K562 (cell line): Measurements from ENCODE around the gene PPHLN1. TPM values are rescaled to one million over a fixed set of nuclear protein-coding genes. Genes with fewer than 3 reads are reported as not detected.

Source experiments
- ATAC-seq: fragments of 200-7000 bp; cut with Tn5 transposase; 3 replicates; pipeline ENCODE4 v1.9.1; 2020; ENCODE audit warnings: moderate library complexity
- BruUV-seq: library from RNA; stranded (reverse); fragments of 400-500 nt; replicated peaks from 2 replicates; lab custom pipeline; 2021; lab: Mats Ljungman, UMichigan
- CTCF ChIA-PET: fragments of 300-600 bp; formaldehyde crosslinking; extraction: SDS; loops from one replicate; lab custom pipeline; 2021; ENCODE audit warnings: low intra/inter-chr PET ratio; lab: Yijun Ruan, JAX
- POLR2A ChIA-PET: fragments of 300-600, 350-650 bp; sonication (Branson Sonifier 250); formaldehyde crosslinking; extraction: SDS; loops from one replicate; lab custom pipeline; 2021; ENCODE audit warnings: antibody characterized with exemption, inconsistent platforms; lab: Yijun Ruan, JAX
- DNase-seq, 4 experiments: peaks; one replicate each; pipeline versions ENCODE4 v3.0.0 to v3.0.0-alpha.2; 2011 to 2018; ENCODE audit warnings: low spot score in 3 of 4, mixed read lengths in 3 of 4; ENCODE audit errors: extremely low read depth in 1 of 4
- FAIRE-seq: peaks from 2 replicates; lab custom pipeline; 2011; peaks lifted over from hg19 to GRCh38; lab: Jason Lieb, UNC
- H2AFZ ChIP-seq: 2 replicates; pipeline ENCODE4 v1.6.0; 2011; ENCODE audit warnings: low read depth, low read length, control low read depth, inconsistent platforms
- H3K27ac ChIP-seq: fragments of 200-600 bp; 3 replicates; pipeline ENCODE4 v1.8.0; 2011; ENCODE audit warnings: low read depth, mild to moderate bottlenecking, control low read depth, inconsistent platforms, low read length, moderate library complexity, mixed read lengths; ENCODE audit errors: extremely low read depth
- H3K27me3 ChIP-seq, 2 experiments: fragments of 300-600 bp in 1 of 2; 2 replicates in 1 of 2; 3 replicates in 1 of 2; pipeline versions ENCODE4 v1.6.0 to v1.8.0; 2011; ENCODE audit warnings: inconsistent platforms in 2 of 2, low read length in 2 of 2, mild to moderate bottlenecking in 1 of 2, mixed read lengths in 1 of 2, moderate library complexity in 1 of 2; ENCODE audit not compliant: control insufficient read depth in 2 of 2, insufficient read depth in 2 of 2
- H3K36me3 ChIP-seq: fragments of 300-600 bp; 3 replicates; pipeline ENCODE4 v1.8.0; 2011; ENCODE audit warnings: mild to moderate bottlenecking, low read length, inconsistent platforms; ENCODE audit not compliant: control insufficient read depth, insufficient read depth
- H3K4me1 ChIP-seq, 2 experiments: fragments of 200-600 bp in 1 of 2; replicated peaks in 1 of 2; 2 replicates in 1 of 2; 3 replicates in 1 of 2; pipeline versions ENCODE4 v1.5.1 to v1.8.0; 2011; ENCODE audit warnings: inconsistent platforms in 2 of 2, low read length in 2 of 2, mild to moderate bottlenecking in 1 of 2, mixed read lengths in 1 of 2, moderate library complexity in 1 of 2; ENCODE audit not compliant: control insufficient read depth in 2 of 2, insufficient read depth in 2 of 2
- H3K4me2 ChIP-seq: 2 replicates; pipeline ENCODE4 v1.6.1; 2011; ENCODE audit warnings: low read length, control low read depth, inconsistent platforms, mixed read lengths; ENCODE audit not compliant: insufficient read depth
- H3K4me3 ChIP-seq: fragments of 200-600 bp; sonication (generic), shearing (Covaris generic); 2 replicates; pipeline ENCODE4 v1.5.1; 2016; ENCODE audit warnings: control low read depth, inconsistent platforms
- H3K79me2 ChIP-seq: fragments of 200-600 bp; 3 replicates; pipeline ENCODE4 v1.8.0; 2011; ENCODE audit warnings: low read length, inconsistent platforms; ENCODE audit not compliant: control insufficient read depth, insufficient read depth
- H3K9ac ChIP-seq, 2 experiments: 2 replicates each; pipeline versions ENCODE4 v1.6.0 to v1.6.1; 2011; ENCODE audit warnings: low read depth in 2 of 2, low read length in 2 of 2, control low read depth in 1 of 2, inconsistent platforms in 1 of 2, mild to moderate bottlenecking in 1 of 2, mixed read lengths in 1 of 2; ENCODE audit not compliant: insufficient read depth in 1 of 2
- H3K9me1 ChIP-seq: one replicate; pipeline ENCODE4 v1.6.0; 2011; ENCODE audit warnings: inconsistent platforms, mild to moderate bottlenecking, low read length, moderate library complexity; ENCODE audit not compliant: control insufficient read depth, insufficient read depth
- H3K9me3 ChIP-seq: replicated peaks from 2 replicates; pipeline ENCODE4 v1.5.1; 2011; ENCODE audit warnings: low read depth, low read length, inconsistent platforms; ENCODE audit not compliant: control insufficient read depth, insufficient read depth
- H4K20me1 ChIP-seq: replicated peaks from 2 replicates; pipeline ENCODE4 v1.6.1; 2011; ENCODE audit warnings: low read length, inconsistent platforms, mixed read lengths; ENCODE audit not compliant: control insufficient read depth, insufficient read depth
- EHMT2 ChIP-seq: fragments of 450-650 bp; IDR thresholded peaks from 2 replicates; pipeline ENCODE4 v1.6.1; 2018; ENCODE audit warnings: antibody characterized with exemption
- KDM1A ChIP-seq, 2 experiments: fragments of 450-650 bp; IDR thresholded peaks; 2 replicates each; pipeline ENCODE4 v1.6.1; 2016; ENCODE audit warnings: mild to moderate bottlenecking in 2 of 2
- LEF1 ChIP-seq: fragments of 450-650 bp; IDR thresholded peaks from 2 replicates; pipeline ENCODE4 v1.6.1; 2016; ENCODE audit warnings: mild to moderate bottlenecking
- POLR2B ChIP-seq: fragments of 450-650 bp; IDR thresholded peaks from 2 replicates; pipeline ENCODE4 v1.6.1; 2018; ENCODE audit warnings: low read depth; ENCODE audit not compliant: partially characterized antibody
- SAP30 ChIP-seq: fragments of 200-600 bp; sonication (generic); IDR thresholded peaks from 2 replicates; pipeline ENCODE4 v1.6.1; 2012; ENCODE audit warnings: borderline replicate concordance, low read depth, mild to moderate bottlenecking, moderate library complexity, low read length, control low read depth, inconsistent platforms; ENCODE audit not compliant: insufficient read depth, poor library complexity, severe bottlenecking
- SMAD2 ChIP-seq: fragments of 150-350 bp; IDR thresholded peaks from 2 replicates; pipeline ENCODE4 v1.6.1; 2014; ENCODE audit warnings: low read depth, mild to moderate bottlenecking, low read length
- SP1 ChIP-seq: sonication (generic); formaldehyde crosslinking; IDR thresholded peaks from 2 replicates; pipeline ENCODE4 v1.8.1; 2022; ENCODE audit warnings: mild to moderate bottlenecking, missing genetic modification reagents
- STAG1 ChIP-seq: sonication (generic); formaldehyde crosslinking; IDR thresholded peaks from 2 replicates; pipeline ENCODE4 v1.5.0; 2020; ENCODE audit warnings: missing genetic modification reagents, borderline replicate concordance
- ZNF143 ChIP-seq: sonication (generic); formaldehyde crosslinking; IDR thresholded peaks from 2 replicates; pipeline ENCODE4 v1.9.0; 2022; ENCODE audit warnings: mild to moderate bottlenecking, missing genetic modification reagents
- ZNF212 ChIP-seq: fragments of 450-650 bp; formaldehyde crosslinking; IDR thresholded peaks from 2 replicates; pipeline ENCODE4 v1.4.0; 2020; ENCODE audit warnings: mild to moderate bottlenecking
- WGBS: fragments of 100-300 bp; shearing (Covaris generic); methylation state at CpG from one replicate; pipeline ENCODE4 v1.1.6; 2016; ENCODE audit warnings: low coverage, mixed read lengths; ENCODE audit not compliant: insufficient coverage; ENCODE audit errors: missing lambda C conversion rate; 5-methylcytosine and 5-hydroxymethylcytosine counted together
- in situ Hi-C: fragments of 300-500 bp; cut with MboI; formaldehyde crosslinking; loops from 4 replicates; pipeline ENCODE4 v1.15.0; 2018; ENCODE audit warnings: inconsistent platforms, mixed read lengths
- intact Hi-C: fragments of 100-400 bp; cut with micrococcal nuclease; formaldehyde crosslinking; loops from 2 replicates; pipeline ENCODE4 v1.14.2; 2022
- polyA plus RNA-seq, 8 experiments: library from polyadenylated mRNA; depleted of rRNA in 4 of 8; stranded (reverse) in 5 of 8; unstranded in 3 of 8; fragments of >200 nt; fragmentation: Nextera tagmentation in 2 of 8; fragmentation: Illumina TruSeq in 1 of 8; extraction: Ambion mirVana in 2 of 8; extraction: Trizol in 1 of 8; gene quantifications; 2 replicates each; pipeline versions ENCODE4 v1.2.1 to v1.2.3, GENCODE V29; 2011 to 2014; ENCODE audit warnings: inconsistent platforms in 1 of 8, missing spikeins in 1 of 8
- total RNA-seq, 7 experiments: library from RNA; depleted of rRNA in 6 of 7; stranded (reverse); fragments of >200 nt in 6 of 7; fragmentation: Illumina TruSeq in 2 of 7; extraction: Trizol in 2 of 7; gene quantifications; 2 replicates each; pipeline versions ENCODE4 v1.2.1 to v1.2.3, GENCODE V29; 2011 to 2021; ENCODE audit warnings: low replicate concordance in 1 of 7
- TF ChIP-seq, protein P1 (sequence below): fragments of 250-450 bp; sonication (Bioruptor Pico); IDR thresholded peaks from 2 replicates; pipeline ENCODE4 v1.4.0; 2020
- TF ChIP-seq, protein P2 (sequence below): fragments of 450-650 bp; formaldehyde crosslinking; IDR thresholded peaks from 2 replicates; pipeline ENCODE4 v1.4.0; 2020; ENCODE audit warnings: mild to moderate bottlenecking, moderate library complexity
- TF ChIP-seq, protein P3 (sequence below): fragments of 250-450 bp; sonication (Bioruptor Pico); IDR thresholded peaks from 2 replicates; pipeline ENCODE4 v1.4.0; 2020; ENCODE audit warnings: borderline replicate concordance

The PPHLN1 gene
- total and polyA plus RNA-seq, 9 of the 15 experiments (the other 6 are each of a cell fraction or from before 2014, with no cell fraction given): 66.3 to 112 (median 93.6) TPM

DNA sequence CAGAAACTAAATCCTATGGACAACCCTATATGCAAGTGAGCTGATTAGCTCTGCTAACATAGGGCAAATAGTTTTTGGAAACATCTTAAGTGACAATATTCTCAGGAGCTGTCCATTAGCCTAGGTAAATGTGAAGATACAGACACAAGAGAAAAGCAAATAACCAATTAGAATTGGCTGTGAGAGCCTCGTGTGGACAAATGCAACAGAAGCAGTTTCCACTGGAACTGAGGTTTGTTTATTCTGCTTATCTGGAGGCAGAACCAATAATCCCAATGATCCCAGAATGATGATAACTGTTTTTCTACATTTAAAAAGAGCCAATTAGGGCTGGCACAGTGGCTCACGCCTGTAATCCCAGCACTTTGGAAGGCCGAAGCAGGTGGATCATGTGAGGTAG is 44.7 kb upstream of the PPHLN1 start (continued):
- no peak for TF ChIP-seq KDM1A (IDR thresholded peaks at IDR 0.05)

DNA sequence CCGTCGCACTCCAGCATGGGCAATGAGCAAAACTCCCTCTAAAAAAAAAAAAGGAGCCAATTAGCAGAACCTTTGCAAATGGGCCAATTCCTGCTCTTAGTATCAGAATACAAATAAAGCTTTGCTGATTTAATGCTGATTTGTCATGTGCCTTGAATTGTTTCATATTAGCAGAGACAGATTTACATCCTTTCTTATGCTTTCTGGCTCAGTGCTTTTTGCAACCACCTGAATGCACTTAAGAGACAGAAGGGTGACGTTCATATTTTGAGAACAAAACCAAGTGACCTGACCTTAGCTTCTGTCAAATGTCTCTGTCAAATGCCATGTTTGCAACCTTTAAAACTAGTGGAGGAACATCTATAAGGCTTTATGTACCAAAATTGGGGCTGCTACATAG is 44.1 kb upstream of the PPHLN1 start:
- no peak for ATAC-seq
- no peaks in the 10 kb centered on the region for H4K20me1 ChIP-seq
- H3K36me3 ChIP-seq: no peaks in the 10 kb centered on the region
- peaks cover 5 to 6% of the 10 kb centered on the region in 2 experiments; a peak in 3 of 5 replicates for H3K27me3 ChIP-seq
- no peak overlapping the region for H3K27ac ChIP-seq
- no peak for DNase-seq
- BruUV-seq: no TSS peak
- 40% methylated on average over 3 of the region's 3 CpGs for WGBS
- in situ Hi-C loops (no loop called here), intact Hi-C loops (no loop called here)
- no peak overlapping the region for H3K4me2 ChIP-seq
- FAIRE-seq: no peak
- POLR2A ChIA-PET: interaction anchor here (0.6 kb wide), 1 partner anchor 296 kb away, joined by 3 read pairs; no protein-coding TSS in a partner anchor
- H3K4me3 ChIP-seq: no peak overlapping the region
- H3K9me3 ChIP-seq: no peaks in the 10 kb centered on the region
- no peak overlapping the region for H2AFZ ChIP-seq
- H3K4me1 ChIP-seq: peaks cover 0 to 2% of the 10 kb centered on the region in 2 experiments; a peak in 1 of 5 replicates
- CTCF ChIA-PET: no interaction called here
- H3K79me2 ChIP-seq: no peaks in the 10 kb centered on the region
- no peak overlapping the region for H3K9ac ChIP-seq
- no peaks in the 10 kb centered on the region for H3K9me1 ChIP-seq
- TF ChIP-seq SMAD2 (no peak), LEF1 (no peak), SP1 (no peak), STAG1 (no peak), ZNF143 (no peak), SAP30 (no peak), ZNF212 (CRISPR knock-in tag) (no peak), POLR2B (no peak), EHMT2 (no peak)
- TF ChIP-seq, protein P1, sequence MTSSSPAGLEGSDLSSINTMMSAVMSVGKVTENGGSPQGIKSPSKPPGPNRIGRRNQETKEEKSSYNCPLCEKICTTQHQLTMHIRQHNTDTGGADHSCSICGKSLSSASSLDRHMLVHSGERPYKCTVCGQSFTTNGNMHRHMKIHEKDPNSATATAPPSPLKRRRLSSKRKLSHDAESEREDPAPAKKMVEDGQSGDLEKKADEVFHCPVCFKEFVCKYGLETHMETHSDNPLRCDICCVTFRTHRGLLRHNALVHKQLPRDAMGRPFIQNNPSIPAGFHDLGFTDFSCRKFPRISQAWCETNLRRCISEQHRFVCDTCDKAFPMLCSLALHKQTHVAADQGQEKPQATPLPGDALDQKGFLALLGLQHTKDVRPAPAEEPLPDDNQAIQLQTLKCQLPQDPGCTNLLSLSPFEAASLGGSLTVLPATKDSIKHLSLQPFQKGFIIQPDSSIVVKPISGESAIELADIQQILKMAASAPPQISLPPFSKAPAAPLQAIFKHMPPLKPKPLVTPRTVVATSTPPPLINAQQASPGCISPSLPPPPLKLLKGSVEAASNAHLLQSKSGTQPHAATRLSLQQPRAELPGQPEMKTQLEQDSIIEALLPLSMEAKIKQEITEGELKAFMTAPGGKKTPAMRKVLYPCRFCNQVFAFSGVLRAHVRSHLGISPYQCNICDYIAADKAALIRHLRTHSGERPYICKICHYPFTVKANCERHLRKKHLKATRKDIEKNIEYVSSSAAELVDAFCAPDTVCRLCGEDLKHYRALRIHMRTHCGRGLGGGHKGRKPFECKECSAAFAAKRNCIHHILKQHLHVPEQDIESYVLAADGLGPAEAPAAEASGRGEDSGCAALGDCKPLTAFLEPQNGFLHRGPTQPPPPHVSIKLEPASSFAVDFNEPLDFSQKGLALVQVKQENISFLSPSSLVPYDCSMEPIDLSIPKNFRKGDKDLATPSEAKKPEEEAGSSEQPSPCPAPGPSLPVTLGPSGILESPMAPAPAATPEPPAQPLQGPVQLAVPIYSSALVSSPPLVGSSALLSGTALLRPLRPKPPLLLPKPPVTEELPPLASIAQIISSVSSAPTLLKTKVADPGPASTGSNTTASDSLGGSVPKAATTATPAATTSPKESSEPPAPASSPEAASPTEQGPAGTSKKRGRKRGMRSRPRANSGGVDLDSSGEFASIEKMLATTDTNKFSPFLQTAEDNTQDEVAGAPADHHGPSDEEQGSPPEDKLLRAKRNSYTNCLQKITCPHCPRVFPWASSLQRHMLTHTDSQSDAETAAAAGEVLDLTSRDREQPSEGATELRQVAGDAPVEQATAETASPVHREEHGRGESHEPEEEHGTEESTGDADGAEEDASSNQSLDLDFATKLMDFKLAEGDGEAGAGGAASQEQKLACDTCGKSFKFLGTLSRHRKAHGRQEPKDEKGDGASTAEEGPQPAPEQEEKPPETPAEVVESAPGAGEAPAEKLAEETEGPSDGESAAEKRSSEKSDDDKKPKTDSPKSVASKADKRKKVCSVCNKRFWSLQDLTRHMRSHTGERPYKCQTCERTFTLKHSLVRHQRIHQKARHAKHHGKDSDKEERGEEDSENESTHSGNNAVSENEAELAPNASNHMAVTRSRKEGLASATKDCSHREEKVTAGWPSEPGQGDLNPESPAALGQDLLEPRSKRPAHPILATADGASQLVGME (CRISPR knock-in tag): no peak
- TF ChIP-seq, protein P2, sequence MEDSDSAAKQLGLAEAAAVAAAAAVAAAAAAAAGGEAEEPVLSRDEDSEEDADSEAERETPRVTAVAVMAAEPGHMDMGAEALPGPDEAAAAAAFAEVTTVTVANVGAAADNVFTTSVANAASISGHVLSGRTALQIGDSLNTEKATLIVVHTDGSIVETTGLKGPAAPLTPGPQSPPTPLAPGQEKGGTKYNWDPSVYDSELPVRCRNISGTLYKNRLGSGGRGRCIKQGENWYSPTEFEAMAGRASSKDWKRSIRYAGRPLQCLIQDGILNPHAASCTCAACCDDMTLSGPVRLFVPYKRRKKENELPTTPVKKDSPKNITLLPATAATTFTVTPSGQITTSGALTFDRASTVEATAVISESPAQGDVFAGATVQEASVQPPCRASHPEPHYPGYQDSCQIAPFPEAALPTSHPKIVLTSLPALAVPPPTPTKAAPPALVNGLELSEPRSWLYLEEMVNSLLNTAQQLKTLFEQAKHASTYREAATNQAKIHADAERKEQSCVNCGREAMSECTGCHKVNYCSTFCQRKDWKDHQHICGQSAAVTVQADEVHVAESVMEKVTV (CRISPR knock-in tag): no peak
- TF ChIP-seq, protein P3, sequence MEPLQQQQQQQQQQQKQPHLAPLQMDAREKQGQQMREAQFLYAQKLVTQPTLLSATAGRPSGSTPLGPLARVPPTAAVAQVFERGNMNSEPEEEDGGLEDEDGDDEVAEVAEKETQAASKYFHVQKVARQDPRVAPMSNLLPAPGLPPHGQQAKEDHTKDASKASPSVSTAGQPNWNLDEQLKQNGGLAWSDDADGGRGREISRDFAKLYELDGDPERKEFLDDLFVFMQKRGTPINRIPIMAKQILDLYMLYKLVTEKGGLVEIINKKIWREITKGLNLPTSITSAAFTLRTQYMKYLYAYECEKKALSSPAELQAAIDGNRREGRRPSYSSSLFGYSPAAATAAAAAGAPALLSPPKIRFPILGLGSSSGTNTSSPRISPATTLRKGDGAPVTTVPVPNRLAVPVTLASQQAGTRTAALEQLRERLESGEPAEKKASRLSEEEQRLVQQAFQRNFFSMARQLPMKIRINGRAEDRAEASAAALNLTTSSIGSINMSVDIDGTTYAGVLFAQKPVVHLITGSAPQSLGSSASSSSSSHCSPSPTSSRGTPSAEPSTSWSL (CRISPR knock-in tag): no peak
